ENCODE results near the gene TMEM63A.

GRCh38 chr1:225825607-225826007 lies 56.6 kb downstream of the TMEM63A start:
- no peak for TF ChIP-seq CTCF (IDR thresholded peaks at IDR 0.05; ENCODE audit: low read length)
- TF ChIP-seq EZH2 (IDR thresholded peaks at IDR 0.05; ENCODE audit: borderline replicate concordance, low read length): no peak

All from OCI-LY1 (cell line).